PFSK-1 (cell line): ENCODE data around the gene AMBRA1.

Source experiments
- POLR2AphosphoS5 ChIP-seq: IDR thresholded peaks from 2 replicates; pipeline ENCODE4 v1.6.1; 2012; ENCODE audit warnings: low read depth, mild to moderate bottlenecking, control low read depth, low read length, moderate library complexity
- REST ChIP-seq, 2 experiments: IDR thresholded peaks; 2 replicates each; pipeline versions ENCODE4 v1.6.1 to v1.8.0; 2011 to 2012; ENCODE audit warnings: low read depth in 2 of 2, low read length in 2 of 2, control low read depth in 1 of 2, inconsistent platforms in 1 of 2, mild to moderate bottlenecking in 1 of 2, moderate library complexity in 1 of 2; ENCODE audit not compliant: insufficient read depth in 1 of 2
- SIN3A ChIP-seq: IDR thresholded peaks from 2 replicates; pipeline ENCODE4 v1.6.1; 2012; ENCODE audit warnings: mild to moderate bottlenecking, low read length, moderate library complexity, borderline replicate concordance; ENCODE audit not compliant: insufficient read depth
- TAF1 ChIP-seq: IDR thresholded peaks from 2 replicates; pipeline ENCODE4 v1.6.1; 2012; ENCODE audit warnings: low read length, control low read depth, borderline replicate concordance; ENCODE audit not compliant: insufficient read depth

GRCh38 chr11:46362156-46363030 lies 231.4 kb downstream of the AMBRA1 start:
- no peak for TF ChIP-seq SIN3A
- TF ChIP-seq TAF1 = no peak
- no peak for TF ChIP-seq REST (IDR thresholded peaks at IDR 0.05; ENCODE audit: insufficient read depth in 1 of 2, low read depth in 2 of 2, low read length in 2 of 2)
- no peak for TF ChIP-seq POLR2AphosphoS5
